HG02798 (cell line): ENCODE results near the gene KCNQ2.

Experiments
- ATAC-seq: cut with Tn5 transposase; IDR thresholded peaks from one replicate; pipeline ENCODE4 v1.9.1; 2021; ENCODE audit warnings: mild to moderate bottlenecking; ENCODE audit not compliant: unreplicated experiment, poor library complexity

Gene KCNQ2

GRCh38 chr20:63422653-63423052 is 49.8 kb downstream of the KCNQ2 start:
- no peak for ATAC-seq

GRCh38 chr20:63421913-63422312 is 50.5 kb downstream of the KCNQ2 start:
- ATAC-seq, result no peak

GRCh38 chr20:63421094-63421692 is 51.3 kb downstream of the KCNQ2 start:
- ATAC-seq, result no peak

GRCh38 chr20:63420359-63421093 is 51.9 kb downstream of the KCNQ2 start:
- no peak for ATAC-seq

- no peak for ATAC-seq
Observed at GRCh38 chr20:63419299-63419698, 53.2 kb downstream of the KCNQ2 start.

- no peak for ATAC-seq
Observed at GRCh38 chr20:63418617-63419016, 53.8 kb downstream of the KCNQ2 start.

GRCh38 chr20:63417738-63418120 is 54.7 kb downstream of the KCNQ2 start:
- ATAC-seq, result no peak

GRCh38 chr20:63417097-63417737 is 55.2 kb downstream of the KCNQ2 start:
- no peak for ATAC-seq

- ATAC-seq, result no peak
Observed at GRCh38 chr20:63416631-63417030, 55.8 kb downstream of the KCNQ2 start.

- no peak for ATAC-seq
Observed at GRCh38 chr20:63415647-63416391, 56.6 kb downstream of the KCNQ2 start.

GRCh38 chr20:63414720-63415430 is 57.6 kb downstream of the KCNQ2 start:
- no peak for ATAC-seq

- no peak for ATAC-seq
Observed at GRCh38 chr20:63413963-63414684, 58.3 kb downstream of the KCNQ2 start.

- ATAC-seq, result no peak
Observed at GRCh38 chr20:63413323-63413722, 59.1 kb downstream of the KCNQ2 start.

GRCh38 chr20:63412889-63413288 is 59.6 kb downstream of the KCNQ2 start:
- no peak for ATAC-seq

- ATAC-seq, result no peak
Observed at GRCh38 chr20:63411898-63412631, 60.4 kb downstream of the KCNQ2 start.

GRCh38 chr20:63411151-63411897 is 61.1 kb downstream of the KCNQ2 start:
- no peak for ATAC-seq

- no peak for ATAC-seq
Observed at GRCh38 chr20:63409834-63410435, 62.5 kb downstream of the KCNQ2 start.
